AML-193 (cell line): ENCODE data around the gene CCNQ.
"Not testable (repeated sequence)": the region's sequence is repeated elsewhere in the genome, so short reads cannot be mapped to it uniquely, and the experiment has no call there.

Experiments
- DNase-seq, 2 experiments: peaks; one replicate each; lab custom pipeline; 2025; lab: John Stamatoyannopoulos, UW

Gene CCNQ

GRCh38 chrX:153623310-153624029 lies 24.5 kb upstream of the CCNQ start:
- DNase-seq: no peak

- no peak for DNase-seq
These were observed 23.8 kb upstream of the CCNQ start for GRCh38 chrX:153622661-153623309.

DNA sequence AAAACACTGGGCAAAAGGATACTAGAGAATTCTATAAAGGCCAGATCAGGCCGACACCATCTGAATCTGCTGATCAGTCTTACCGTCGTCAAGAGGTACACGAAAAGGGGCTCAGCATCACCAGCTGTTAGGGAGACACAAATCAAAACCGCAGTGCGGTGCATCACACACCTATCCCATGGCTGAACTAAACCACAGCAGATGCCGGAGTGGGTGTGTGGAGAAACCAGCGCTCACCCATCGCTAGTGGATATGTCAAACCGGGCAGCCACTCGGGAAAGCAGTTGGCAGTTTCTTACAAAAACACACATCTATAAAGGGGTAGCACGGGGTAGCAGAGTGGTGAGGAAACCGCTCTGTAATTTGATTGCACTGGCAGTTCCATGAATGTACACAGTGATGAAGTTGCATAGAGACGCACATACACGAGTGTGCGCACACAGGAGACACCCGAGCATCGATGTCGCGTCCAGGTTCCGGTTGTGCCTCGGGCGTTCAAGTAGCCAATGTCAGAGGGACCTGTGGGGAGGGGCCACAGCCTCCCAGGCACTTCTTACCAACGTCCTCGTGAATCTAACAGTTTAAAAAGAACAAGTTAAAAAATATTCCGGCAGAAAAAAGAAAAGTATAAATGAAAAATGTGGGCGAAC lies 23.1 kb upstream of the CCNQ start:
- no peak for DNase-seq

DNA sequence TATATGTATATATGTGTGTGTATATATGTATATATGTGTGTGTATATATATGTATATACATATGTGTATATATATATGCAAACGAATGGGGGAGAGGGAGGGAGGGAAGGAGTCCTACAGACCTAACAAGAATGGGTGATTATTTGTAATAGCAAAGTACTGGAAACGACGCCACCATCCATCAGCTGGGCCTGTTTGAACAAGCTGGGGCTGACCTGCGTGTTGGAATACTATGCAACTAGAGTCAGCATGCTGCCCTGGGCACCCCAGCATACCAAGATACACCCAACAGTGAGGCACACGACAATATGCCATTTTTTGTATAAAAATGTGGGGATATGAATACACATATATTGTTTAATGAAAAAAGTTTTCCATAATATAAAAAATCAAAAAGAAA lies 21.6 kb upstream of the CCNQ start:
- DNase-seq: no peak

GRCh38 chrX:153614818-153615217 lies 15.9 kb upstream of the CCNQ start:
- no peak for DNase-seq

DNA sequence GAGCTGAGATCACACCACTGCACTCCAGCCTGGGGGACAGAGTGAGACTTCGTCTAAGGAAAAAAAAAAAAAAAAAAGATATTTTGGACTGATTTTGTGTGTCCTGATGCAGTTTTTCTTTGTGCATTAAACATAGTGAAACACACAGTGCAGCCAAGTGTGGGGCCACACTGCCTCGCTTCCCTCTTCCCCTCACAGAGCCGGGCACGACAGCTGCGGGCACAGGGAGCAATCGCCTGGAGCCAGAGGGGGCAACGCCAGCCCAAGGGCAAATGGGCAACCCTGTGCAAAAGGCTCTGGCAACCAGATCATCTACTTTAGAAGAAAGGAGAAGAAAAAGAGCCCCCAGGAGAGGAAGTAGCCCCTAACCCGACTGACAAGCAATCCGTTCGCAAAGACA lies 13.5 kb upstream of the CCNQ start:
- DNase-seq: no peak

GRCh38 chrX:153611298-153612095 lies 12.6 kb upstream of the CCNQ start:
- no peak for DNase-seq

- no peak for DNase-seq
These were observed 11.9 kb upstream of the CCNQ start for GRCh38 chrX:153610836-153611213.

GRCh38 chrX:153609917-153610835 lies 11.2 kb upstream of the CCNQ start:
- DNase-seq: peak in 1 of 2 experiments; percentile 19

DNA sequence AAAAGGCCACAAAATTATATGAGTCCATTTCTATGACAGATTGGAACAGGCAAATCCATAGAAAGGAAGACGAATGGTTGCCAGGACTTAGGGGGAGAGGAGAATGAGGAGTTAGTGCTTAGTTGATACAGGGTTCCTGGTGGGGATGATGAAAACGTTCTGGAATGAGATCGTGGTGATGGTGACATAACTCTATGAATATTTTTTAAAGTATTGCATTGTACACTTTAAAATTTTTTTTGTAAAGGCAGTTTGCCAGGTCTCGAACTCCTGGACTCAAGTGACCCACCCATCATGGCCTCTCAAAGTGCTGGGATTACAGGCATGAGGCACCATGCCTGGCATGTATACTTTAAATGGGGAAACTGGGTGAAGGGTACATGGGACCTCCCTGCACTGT lies 9.9 kb upstream of the CCNQ start:
- no peak for DNase-seq

GRCh38 chrX:153608376-153608775 lies 9.4 kb upstream of the CCNQ start:
- no peak for DNase-seq

- DNase-seq: no peak
These were observed 7.6 kb upstream of the CCNQ start for GRCh38 chrX:153606503-153606902.

- not testable (repeated sequence) for DNase-seq
These were observed 5.9 kb upstream of the CCNQ start for GRCh38 chrX:153604666-153605380.

GRCh38 chrX:153603131-153603656 lies 4.3 kb upstream of the CCNQ start:
- DNase-seq: no peak

DNA sequence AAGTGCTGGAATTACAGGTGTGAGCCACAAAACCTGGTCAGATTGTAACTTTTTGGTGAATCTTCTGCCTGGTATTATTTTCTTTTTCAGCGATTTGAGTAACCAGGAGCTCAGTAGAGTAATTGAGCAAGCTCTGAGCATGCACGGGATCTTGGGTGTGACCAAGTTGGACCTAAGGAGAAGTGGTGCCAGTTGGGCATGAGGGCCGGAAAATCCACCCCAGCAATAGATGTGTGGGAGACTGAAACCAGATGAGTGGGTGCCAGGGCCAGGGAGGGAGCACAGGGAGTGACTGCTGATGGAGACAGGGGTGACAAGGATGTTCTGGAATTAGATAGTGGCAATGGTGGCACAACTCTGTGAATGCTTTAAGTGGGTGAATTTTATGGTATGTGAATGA lies 3.7 kb upstream of the CCNQ start:
- no peak for DNase-seq

DNA sequence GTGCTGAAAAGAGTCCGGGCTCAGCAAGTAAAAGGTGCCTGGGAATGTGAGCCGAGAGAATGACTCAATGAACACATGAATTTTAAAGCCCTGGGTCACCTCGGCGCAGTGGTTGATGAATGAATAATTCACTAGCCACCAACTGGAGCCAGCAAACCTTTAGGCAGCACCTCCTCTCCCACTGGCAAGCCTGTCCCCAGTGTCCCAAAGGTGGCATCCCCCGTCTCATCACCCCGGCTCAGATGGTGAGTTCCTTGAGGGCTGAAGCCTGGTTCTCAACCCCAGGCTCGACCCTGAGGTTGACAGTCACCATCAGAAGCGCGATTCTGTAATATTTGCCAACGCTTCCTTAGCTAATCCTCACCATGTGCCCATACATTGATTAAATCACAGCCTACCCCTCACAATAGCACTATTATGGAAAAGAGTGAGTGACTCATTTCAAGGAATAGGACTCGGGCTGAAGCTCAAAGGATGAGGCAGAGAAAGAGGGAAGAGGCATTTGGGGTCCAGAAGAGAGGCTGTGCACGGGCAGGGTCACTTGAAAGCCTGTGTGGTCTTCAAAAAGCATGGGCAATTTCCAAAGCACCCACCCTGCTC lies 2.7 kb upstream of the CCNQ start:
- DNase-seq: no peak

- no peak for DNase-seq
These were observed 2.0 kb upstream of the CCNQ start for GRCh38 chrX:153600921-153601320.

- no peak for DNase-seq
These were observed 1.1 kb upstream of the CCNQ start for GRCh38 chrX:153600032-153600373.

GRCh38 chrX:153599192-153600031 lies 473 bp upstream of the CCNQ start:
- peak; percentile 55 to 58 for DNase-seq
